ENCODE measurements around the gene EPYC.

Gene EPYC

GRCh38 chr12:91019455-91019854 is 14.7 kb upstream of the EPYC start:
- no peaks in the 10 kb centered on the region for H3K27me3 ChIP-seq (ENCODE audit: control insufficient read depth in 1 of 2, insufficient read depth in 2 of 2, low read length in 2 of 2)

DNA sequence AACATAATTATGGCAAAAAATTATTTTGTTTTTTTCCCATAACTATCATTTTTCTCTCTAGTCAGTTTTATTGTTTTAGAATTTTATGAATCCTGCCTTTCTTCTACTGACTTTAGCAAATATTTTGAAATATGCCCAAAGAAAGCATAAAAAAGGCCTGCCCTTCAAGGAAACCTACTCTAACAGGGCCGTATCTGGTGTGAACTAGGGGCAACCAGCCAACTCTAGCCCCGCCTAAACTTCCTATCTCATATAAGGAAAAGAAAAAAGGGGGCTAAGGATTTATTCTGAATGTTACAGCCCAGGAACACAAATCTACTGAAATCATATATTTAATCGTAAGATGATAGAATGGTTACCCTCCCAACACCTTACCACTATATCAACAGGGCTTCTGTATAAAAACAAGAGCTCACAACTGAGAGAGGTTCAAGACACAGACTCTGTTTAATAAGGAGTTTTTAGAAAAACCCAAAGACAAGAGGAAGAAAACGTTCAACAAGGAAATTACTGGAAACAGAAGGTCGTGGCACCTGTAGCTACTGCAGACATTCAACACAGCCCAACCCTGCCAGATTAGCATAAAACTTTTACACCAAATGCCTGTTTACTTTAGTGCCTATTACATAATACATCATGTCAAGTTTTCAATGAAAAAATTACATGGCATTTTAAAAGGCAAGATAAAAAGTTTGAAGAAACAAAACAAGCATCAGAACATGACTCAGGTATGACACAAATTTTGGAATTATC is 12.9 kb upstream of the EPYC start:
- Histone ChIP-seq H3K9me3 (ENCODE audit: control insufficient read depth in 2 of 2, low read length in 2 of 2) (no peaks in the 10 kb centered on the region), H3K27ac (ENCODE audit: low read length) (peak overlapping the region; percentile 12), H3K36me3 (ENCODE audit: control insufficient read depth in 2 of 2, insufficient read depth in 2 of 2, low read length in 2 of 2) (no peaks in the 10 kb centered on the region)

More at GRCh38 chr12:91019455-91019854, 14.7 kb upstream of the EPYC start:
- Histone ChIP-seq H3K27ac (ENCODE audit: low read length) (no peak overlapping the region), H3K36me3 (ENCODE audit: control insufficient read depth in 2 of 2, insufficient read depth in 2 of 2, low read length in 2 of 2) (no peaks in the 10 kb centered on the region), H3K9me3 (ENCODE audit: control insufficient read depth in 2 of 2, low read length in 2 of 2) (no peaks in the 10 kb centered on the region), H3K4me1 (ENCODE audit: control insufficient read depth, insufficient read depth, low read length) (no peaks in the 10 kb centered on the region), H3K9ac (ENCODE audit: low read length in 2 of 2) (no peak overlapping the region), H3K4me3 (ENCODE audit: low read length in 2 of 2) (no peak overlapping the region)

GRCh38 chr12:91017043-91017442 is 12.3 kb upstream of the EPYC start:
- Histone ChIP-seq H3K9ac (ENCODE audit: low read length in 2 of 2) (no peak overlapping the region), H3K4me1 (ENCODE audit: control insufficient read depth, insufficient read depth, low read length) (no peaks in the 10 kb centered on the region), H3K9me3 (ENCODE audit: control insufficient read depth in 2 of 2, low read length in 2 of 2) (no peaks in the 10 kb centered on the region), H3K27me3 (ENCODE audit: control insufficient read depth in 1 of 2, insufficient read depth in 2 of 2, low read length in 2 of 2) (no peaks in the 10 kb centered on the region), H3K27ac (ENCODE audit: low read length) (no peak overlapping the region), H3K36me3 (ENCODE audit: control insufficient read depth in 2 of 2, insufficient read depth in 2 of 2, low read length in 2 of 2) (no peaks in the 10 kb centered on the region), H3K4me3 (ENCODE audit: low read length in 2 of 2) (no peak overlapping the region)

More for the DNA sequence above, 12.9 kb upstream of the EPYC start:
- Histone ChIP-seq H3K4me3 (ENCODE audit: low read length in 2 of 2) (no peak overlapping the region), H3K27me3 (ENCODE audit: control insufficient read depth in 1 of 2, insufficient read depth in 2 of 2, low read length in 2 of 2) (no peaks in the 10 kb centered on the region), H3K4me1 (ENCODE audit: control insufficient read depth, insufficient read depth, low read length) (no peaks in the 10 kb centered on the region), H3K9ac (ENCODE audit: low read length in 2 of 2) (no peak overlapping the region)

DNA sequence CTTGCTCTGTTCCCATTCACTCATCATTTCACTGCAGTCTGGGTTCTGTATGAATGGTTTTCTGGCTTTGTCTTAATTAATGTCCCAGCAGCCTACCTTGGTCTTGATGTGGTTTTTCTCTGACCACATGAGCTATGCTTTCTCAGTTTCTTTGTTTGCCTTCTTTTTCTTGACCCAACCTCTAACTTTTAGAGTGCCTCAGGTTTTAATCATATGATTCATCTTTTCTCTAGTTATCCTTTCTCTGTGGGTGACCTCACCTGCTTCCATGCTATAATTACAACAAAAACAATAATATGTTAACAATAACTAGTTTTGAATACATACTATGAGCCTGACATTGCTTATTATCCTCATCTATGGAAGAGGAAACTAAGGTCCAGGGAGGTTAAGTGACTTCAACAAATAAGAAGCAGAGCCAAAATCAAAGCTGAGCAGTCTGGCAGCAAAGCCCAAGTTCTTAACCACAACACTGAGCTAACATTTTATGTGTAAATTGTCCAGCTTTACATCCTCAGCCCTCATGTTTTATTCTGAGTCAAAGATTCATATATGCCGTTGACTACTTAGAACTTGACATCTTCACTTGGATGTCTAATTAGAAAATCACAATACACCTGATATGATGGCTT is 4.7 kb upstream of the EPYC start:
- Histone ChIP-seq H3K4me1 (ENCODE audit: control insufficient read depth, insufficient read depth, low read length) (no peaks in the 10 kb centered on the region), H3K9me3 (ENCODE audit: control insufficient read depth in 2 of 2, low read length in 2 of 2) (no peaks in the 10 kb centered on the region), H3K9ac (ENCODE audit: low read length in 2 of 2) (no peak overlapping the region), H3K4me3 (ENCODE audit: low read length in 2 of 2) (no peak overlapping the region), H3K27me3 (ENCODE audit: control insufficient read depth in 1 of 2, insufficient read depth in 2 of 2, low read length in 2 of 2) (no peaks in the 10 kb centered on the region), H3K36me3 (ENCODE audit: control insufficient read depth in 2 of 2, insufficient read depth in 2 of 2, low read length in 2 of 2) (no peaks in the 10 kb centered on the region), H3K27ac (ENCODE audit: low read length) (no peak overlapping the region)

DNA sequence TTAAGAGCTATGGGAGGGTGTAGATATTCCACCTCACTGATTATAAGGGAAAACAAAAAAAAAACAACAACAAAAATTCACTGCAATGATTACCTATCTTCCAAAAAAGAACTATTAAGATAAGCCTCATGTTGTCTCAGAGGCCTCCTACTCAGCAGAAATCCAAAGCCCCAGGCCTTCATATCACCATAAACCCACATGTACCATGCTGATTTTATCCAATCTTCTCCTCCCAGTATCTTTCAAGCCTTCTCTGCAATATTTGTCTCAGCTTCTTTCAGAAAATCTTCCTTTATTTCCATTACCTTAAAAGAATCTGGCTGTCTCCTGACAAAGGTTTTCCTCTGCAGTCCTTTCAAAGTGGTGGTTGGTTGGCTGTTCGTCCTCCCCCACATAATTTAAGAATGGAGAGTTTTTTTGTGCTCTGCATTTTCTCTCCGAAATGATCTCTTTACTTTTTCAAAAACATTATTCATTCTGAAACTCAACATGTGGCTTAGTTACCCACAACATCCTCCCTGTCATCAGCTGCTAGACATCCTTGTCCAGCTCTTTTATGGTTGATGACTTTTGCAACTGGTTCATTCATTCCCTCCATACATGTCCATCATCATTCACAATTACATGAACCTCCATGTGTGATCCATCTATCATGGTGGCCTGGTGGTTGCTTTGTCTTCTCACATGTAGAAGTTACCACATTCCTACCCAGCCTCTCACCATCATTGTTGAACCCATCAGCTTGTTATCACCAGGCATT is 2.9 kb upstream of the EPYC start:
- Histone ChIP-seq H3K27ac (ENCODE audit: low read length) (no peak overlapping the region), H3K36me3 (ENCODE audit: control insufficient read depth in 2 of 2, insufficient read depth in 2 of 2, low read length in 2 of 2) (no peaks in the 10 kb centered on the region), H3K9ac (ENCODE audit: low read length in 2 of 2) (no peak overlapping the region), H3K9me3 (ENCODE audit: control insufficient read depth in 2 of 2, low read length in 2 of 2) (no peaks in the 10 kb centered on the region), H3K4me1 (ENCODE audit: control insufficient read depth, insufficient read depth, low read length) (no peaks in the 10 kb centered on the region), H3K4me3 (ENCODE audit: low read length in 2 of 2) (no peak overlapping the region), H3K27me3 (ENCODE audit: control insufficient read depth in 1 of 2, insufficient read depth in 2 of 2, low read length in 2 of 2) (no peaks in the 10 kb centered on the region)

GRCh38 chr12:91003737-91004136 is 1.0 kb downstream of the EPYC start:
- Histone ChIP-seq H3K9ac (ENCODE audit: low read length in 2 of 2) (no peak overlapping the region), H3K4me3 (ENCODE audit: low read length in 2 of 2) (no peak overlapping the region), H3K9me3 (ENCODE audit: control insufficient read depth in 2 of 2, low read length in 2 of 2) (no peaks in the 10 kb centered on the region), H3K27ac (ENCODE audit: low read length) (no peak overlapping the region), H3K4me1 (ENCODE audit: control insufficient read depth, insufficient read depth, low read length) (no peaks in the 10 kb centered on the region), H3K27me3 (ENCODE audit: control insufficient read depth in 1 of 2, insufficient read depth in 2 of 2, low read length in 2 of 2) (no peaks in the 10 kb centered on the region), H3K36me3 (ENCODE audit: control insufficient read depth in 2 of 2, insufficient read depth in 2 of 2, low read length in 2 of 2) (no peaks in the 10 kb centered on the region)

GRCh38 chr12:91001306-91001705 is 3.5 kb downstream of the EPYC start:
- Histone ChIP-seq H3K9ac (ENCODE audit: low read length in 2 of 2) (no peak overlapping the region), H3K27me3 (ENCODE audit: control insufficient read depth in 1 of 2, insufficient read depth in 2 of 2, low read length in 2 of 2) (no peaks in the 10 kb centered on the region), H3K4me3 (ENCODE audit: low read length in 2 of 2) (no peak overlapping the region), H3K27ac (ENCODE audit: low read length) (no peak overlapping the region), H3K36me3 (ENCODE audit: control insufficient read depth in 2 of 2, insufficient read depth in 2 of 2, low read length in 2 of 2) (no peaks in the 10 kb centered on the region), H3K9me3 (ENCODE audit: control insufficient read depth in 2 of 2, low read length in 2 of 2) (no peaks in the 10 kb centered on the region), H3K4me1 (ENCODE audit: control insufficient read depth, insufficient read depth, low read length) (no peaks in the 10 kb centered on the region)

- Histone ChIP-seq H3K27me3 (ENCODE audit: control insufficient read depth in 1 of 2, insufficient read depth in 2 of 2, low read length in 2 of 2) (no peaks in the 10 kb centered on the region), H3K4me1 (ENCODE audit: control insufficient read depth, insufficient read depth, low read length) (no peaks in the 10 kb centered on the region), H3K27ac (ENCODE audit: low read length) (no peak overlapping the region), H3K9me3 (ENCODE audit: control insufficient read depth in 2 of 2, low read length in 2 of 2) (no peaks in the 10 kb centered on the region), H3K9ac (ENCODE audit: low read length in 2 of 2) (no peak overlapping the region), H3K4me3 (ENCODE audit: low read length in 2 of 2) (no peak overlapping the region), H3K36me3 (ENCODE audit: control insufficient read depth in 2 of 2, insufficient read depth in 2 of 2, low read length in 2 of 2) (no peaks in the 10 kb centered on the region)
Observed at GRCh38 chr12:90999966-91000365, 4.8 kb downstream of the EPYC start.

DNA sequence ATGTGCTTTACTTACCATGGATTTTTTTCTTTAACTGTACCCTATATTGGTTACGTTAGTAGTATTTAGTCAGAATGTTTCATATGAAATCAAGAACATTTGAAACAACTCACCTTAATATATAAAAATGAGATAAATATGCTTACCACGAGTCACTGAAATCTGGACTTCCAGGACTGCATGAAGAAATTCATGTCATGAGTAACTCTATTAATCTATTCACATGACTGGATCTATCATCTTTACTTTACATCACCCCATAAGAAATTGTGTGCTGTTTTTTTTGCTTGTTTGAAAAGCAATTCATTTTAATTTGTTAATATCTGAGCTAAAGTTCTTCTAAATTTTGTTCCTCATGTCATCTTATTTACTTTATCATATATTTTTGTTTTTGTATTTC is 5.2 kb downstream of the EPYC start:
- Histone ChIP-seq H3K27ac (ENCODE audit: low read length) (no peak overlapping the region), H3K9me3 (ENCODE audit: control insufficient read depth in 2 of 2, low read length in 2 of 2) (no peaks in the 10 kb centered on the region), H3K4me3 (ENCODE audit: low read length in 2 of 2) (no peak overlapping the region), H3K9ac (ENCODE audit: low read length in 2 of 2) (no peak overlapping the region), H3K27me3 (ENCODE audit: control insufficient read depth in 1 of 2, insufficient read depth in 2 of 2, low read length in 2 of 2) (no peaks in the 10 kb centered on the region), H3K4me1 (ENCODE audit: control insufficient read depth, insufficient read depth, low read length) (no peaks in the 10 kb centered on the region), H3K36me3 (ENCODE audit: control insufficient read depth in 2 of 2, insufficient read depth in 2 of 2, low read length in 2 of 2) (no peaks in the 10 kb centered on the region)

DNA sequence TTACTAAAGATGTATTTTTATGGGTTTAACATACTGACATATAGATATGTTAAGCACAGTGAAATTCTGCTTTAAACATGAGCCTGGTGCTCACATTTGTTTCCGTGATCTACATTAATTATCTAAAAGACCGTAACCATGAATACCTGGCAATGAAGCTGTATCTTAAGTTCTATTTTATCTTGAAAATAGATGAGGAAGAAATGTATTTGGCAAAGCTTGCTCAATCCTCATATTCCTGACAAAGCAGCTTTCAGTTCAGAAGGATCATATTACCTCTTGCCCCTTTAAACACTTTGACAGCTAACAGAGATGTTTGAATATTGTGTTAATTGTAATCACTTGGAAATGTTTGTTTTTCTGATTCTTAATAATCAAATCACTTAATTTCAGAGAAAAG is 9.8 kb downstream of the EPYC start:
- H3K4me3 ChIP-seq (ENCODE audit: low read length in 2 of 2) = no peak overlapping the region
- no peaks in the 10 kb centered on the region for H3K9me3 ChIP-seq (ENCODE audit: control insufficient read depth in 2 of 2, low read length in 2 of 2)
- no peak overlapping the region for H3K9ac ChIP-seq (ENCODE audit: low read length in 2 of 2)
- H3K36me3 ChIP-seq (ENCODE audit: control insufficient read depth in 2 of 2, insufficient read depth in 2 of 2, low read length in 2 of 2) = no peaks in the 10 kb centered on the region
- H3K27ac ChIP-seq (ENCODE audit: low read length) = no peak overlapping the region
- H3K27me3 ChIP-seq (ENCODE audit: control insufficient read depth in 1 of 2, insufficient read depth in 2 of 2, low read length in 2 of 2) = no peaks in the 10 kb centered on the region
- H3K4me1 ChIP-seq (ENCODE audit: control insufficient read depth, insufficient read depth, low read length) = no peaks in the 10 kb centered on the region

Measured in stomach smooth muscle (tissue), 2 donors.